ENCODE results near the gene ARID1B. TPM values are rescaled to one million over a fixed set of nuclear protein-coding genes. Genes with fewer than 3 reads are reported as not detected.
A peak's percentile ranks its signal among the peaks of the same experiment; 100 is the strongest.

Gene ARID1B
- total RNA-seq, 1 experiment from 2014 or later = 60.3 TPM

- POLR2A ChIA-PET = no interaction called here
- H3K4me1 Mint-ChIP-seq = peaks cover 56% of the 10 kb centered on the region
- DNase-seq (ENCODE audit: low spot score) = no peak
Observed at GRCh38 chr6:157001716-157002115, 224.5 kb downstream of the ARID1B start.

More at GRCh38 chr6:157001716-157002115, 224.5 kb downstream of the ARID1B start:
- H3K27me3 Mint-ChIP-seq (ENCODE audit: low read depth) = no peaks in the 10 kb centered on the region
- ATAC-seq = no peak
- H3K27ac Mint-ChIP-seq = peak overlapping the region; percentile 77
- 0 out of 2 replicates have a peak, but pooled peaks cover 3% of the 10 kb centered on the region for H3K36me3 Mint-ChIP-seq
- H3K4me3 Mint-ChIP-seq = peak overlapping the region; percentile 13; the same call in 1 of the 2 replicates
- H3K9me3 Mint-ChIP-seq = no peaks in the 10 kb centered on the region
- TF ChIP-seq ZNF512 (CRISPR knock-in tag; IDR thresholded peaks at IDR 0.05; ENCODE audit: borderline replicate concordance) (no peak), FOXP4 (CRISPR knock-in tag; IDR thresholded peaks at IDR 0.05) (no peak), MXD4 (CRISPR knock-in tag; IDR thresholded peaks at IDR 0.05; ENCODE audit: borderline replicate concordance) (no peak), CTCF (IDR thresholded peaks at IDR 0.05) (no peak), NFATC4 (CRISPR knock-in tag; IDR thresholded peaks at IDR 0.05) (no peak), SMAD3 (CRISPR knock-in tag; IDR thresholded peaks at IDR 0.05; ENCODE audit: borderline replicate concordance) (no peak), JAZF1 (CRISPR knock-in tag; IDR thresholded peaks at IDR 0.05) (no peak), USF1 (CRISPR knock-in tag; IDR thresholded peaks at IDR 0.05) (no peak), FOXK1 (CRISPR knock-in tag; IDR thresholded peaks at IDR 0.05) (no peak), ZBTB43 (CRISPR knock-in tag; IDR thresholded peaks at IDR 0.05) (no peak), RELA (CRISPR knock-in tag; IDR thresholded peaks at IDR 0.05; ENCODE audit: borderline replicate concordance) (no peak), SP1 (CRISPR knock-in tag; conservative IDR thresholded peaks at IDR 0.05) (no peak), NFE2L1 (CRISPR knock-in tag; IDR thresholded peaks at IDR 0.05) (no peak), ZNF232 (CRISPR knock-in tag; IDR thresholded peaks at IDR 0.05) (no peak), ETV6 (CRISPR knock-in tag; IDR thresholded peaks at IDR 0.05) (no peak)
- CTCF ChIA-PET = interaction anchor here (1.0 kb wide), 1 partner anchor 182 kb away, joined by 3 read pairs; no protein-coding TSS in a partner anchor
